IMR-90 (cell line): Measurements from ENCODE around the gene SLC12A8. TPM values are rescaled to one million over a fixed set of nuclear protein-coding genes. Genes with fewer than 3 reads are reported as not detected.

Source experiments
- ATAC-seq: fragments of 200-7000 bp; cut with Tn5 transposase; 2 replicates; pipeline ENCODE4 v1.9.1; 2020; ENCODE audit warnings: low read depth, mild to moderate bottlenecking, moderate library complexity
- BruUV-seq: library from RNA; stranded (reverse); fragments of 400-500 nt; replicated peaks from 2 replicates; lab custom pipeline; 2021; lab: Mats Ljungman, UMichigan
- CTCF ChIA-PET: fragments of 300-600 bp; formaldehyde crosslinking; extraction: SDS; loops from one replicate; lab custom pipeline; 2021; ENCODE audit warnings: antibody characterized with exemption; lab: Yijun Ruan, JAX
- POLR2A ChIA-PET: fragments of 300-600 bp; sonication (Branson Sonifier 250); formaldehyde crosslinking; loops from one replicate; lab custom pipeline; 2022; ENCODE audit warnings: antibody characterized with exemption; ENCODE audit not compliant: unreplicated experiment; lab: Charles Lee
- DNase-seq: peaks from one replicate; pipeline ENCODE4 v3.0.0; 2013
- H2AFZ ChIP-seq: replicated peaks from 2 replicates; pipeline ENCODE3; 2013; ENCODE audit warnings: low read length, mild to moderate bottlenecking; ENCODE audit not compliant: poor library complexity
- H2AK5ac ChIP-seq: 2 replicates; pipeline ENCODE4 v1.6.1; 2013; ENCODE audit warnings: low read depth, low read length, inconsistent platforms
- H2AK9ac ChIP-seq: replicated peaks from 2 replicates; pipeline ENCODE3; 2013; ENCODE audit warnings: mild to moderate bottlenecking, low read depth, low read length, moderate library complexity; ENCODE audit not compliant: poor library complexity
- H2BK120ac ChIP-seq: 2 replicates; pipeline ENCODE4 v1.6.1; 2013; ENCODE audit warnings: low read depth, low read length, inconsistent platforms
- H2BK15ac ChIP-seq: 3 replicates; pipeline ENCODE4 v1.6.1; 2013; ENCODE audit warnings: low read depth, low read length, inconsistent platforms
- H2BK20ac ChIP-seq: 2 replicates; pipeline ENCODE4 v1.6.1; 2013; ENCODE audit warnings: low read depth, mild to moderate bottlenecking, inconsistent platforms, low read length, moderate library complexity
- H2BK5ac ChIP-seq: 2 replicates; pipeline ENCODE4 v1.6.1; 2013; ENCODE audit warnings: mild to moderate bottlenecking, low read depth, low read length, inconsistent platforms; ENCODE audit not compliant: poor library complexity, severe bottlenecking
- H3K14ac ChIP-seq: replicated peaks from 2 replicates; pipeline ENCODE4 v1.6.1; 2013; ENCODE audit warnings: low read depth, low read length, inconsistent platforms
- H3K18ac ChIP-seq: 2 replicates; pipeline ENCODE4 v1.6.1; 2013; ENCODE audit warnings: low read depth, low read length, control low read depth
- H3K23ac ChIP-seq: 2 replicates; pipeline ENCODE4 v1.6.1; 2013; ENCODE audit warnings: low read depth, low read length, inconsistent platforms
- H3K27ac ChIP-seq: 2 replicates; pipeline ENCODE4 v1.5.1; 2013; ENCODE audit warnings: mild to moderate bottlenecking, control low read depth, low read length; ENCODE audit not compliant: insufficient read depth
- H3K27me3 ChIP-seq: 2 replicates; pipeline ENCODE4 v1.6.1; 2013; ENCODE audit warnings: low read length; ENCODE audit not compliant: control insufficient read depth, insufficient read depth
- H3K36me3 ChIP-seq: 2 replicates; pipeline ENCODE4 v1.6.1; 2013; ENCODE audit warnings: low read length, mixed read lengths; ENCODE audit not compliant: control insufficient read depth, insufficient read depth
- H3K4ac ChIP-seq: 2 replicates; pipeline ENCODE4 v1.6.1; 2013; ENCODE audit warnings: low read depth, low read length, inconsistent platforms
- H3K4me1 ChIP-seq: 2 replicates; pipeline ENCODE4 v1.6.1; 2013; ENCODE audit warnings: low read length, mixed read lengths; ENCODE audit not compliant: control insufficient read depth, insufficient read depth
- H3K4me2 ChIP-seq: 2 replicates; pipeline ENCODE4 v1.6.1; 2013; ENCODE audit warnings: low read depth, mild to moderate bottlenecking, control low read depth, low read length, moderate library complexity
- H3K4me3 ChIP-seq: 2 replicates; pipeline ENCODE4 v1.5.1; 2013; ENCODE audit warnings: low read depth, mild to moderate bottlenecking, control low read depth, low read length, moderate library complexity; ENCODE audit not compliant: insufficient read depth
- H3K56ac ChIP-seq: 2 replicates; pipeline ENCODE4 v1.6.1; 2013; ENCODE audit warnings: low read length, inconsistent platforms; ENCODE audit not compliant: insufficient read depth; ENCODE audit errors: extremely low read depth
- H3K79me1 ChIP-seq, 2 experiments: 2 replicates each; pipeline ENCODE4 v1.6.1; 2013; ENCODE audit warnings: low read length in 2 of 2, inconsistent platforms in 1 of 2, low read depth in 1 of 2
- H3K9ac ChIP-seq: 2 replicates; pipeline ENCODE4 v1.6.1; 2013; ENCODE audit warnings: low read depth, low read length, control low read depth
- H3K9me1 ChIP-seq: 2 replicates; pipeline ENCODE4 v1.6.1; 2013; ENCODE audit warnings: low read length, inconsistent platforms; ENCODE audit not compliant: insufficient read depth
- H3K9me3 ChIP-seq: 2 replicates; pipeline ENCODE4 v1.6.1; 2013; ENCODE audit warnings: low read length; ENCODE audit not compliant: control insufficient read depth, insufficient read depth
- H4K20me1 ChIP-seq: 2 replicates; pipeline ENCODE4 v1.6.1; 2013; ENCODE audit warnings: low read length, inconsistent platforms; ENCODE audit not compliant: insufficient read depth
- H4K5ac ChIP-seq: 2 replicates; pipeline ENCODE4 v1.6.1; 2013; ENCODE audit warnings: mild to moderate bottlenecking, low read depth, low read length, control low read depth
- H4K8ac ChIP-seq, 2 experiments: 2 replicates each; pipeline ENCODE4 v1.6.1; 2013; ENCODE audit warnings: low read depth in 2 of 2, low read length in 2 of 2, control low read depth in 1 of 2, inconsistent platforms in 1 of 2
- H4K91ac ChIP-seq: 2 replicates; pipeline ENCODE4 v1.6.1; 2013; ENCODE audit warnings: low read depth, low read length, inconsistent platforms; ENCODE audit not compliant: insufficient read depth
- BHLHE40 ChIP-seq: fragments of 150-350 bp; IDR thresholded peaks from 2 replicates; pipeline ENCODE4 v1.6.1; 2016; ENCODE audit warnings: mild to moderate bottlenecking, low read depth, low read length
- CHD1 ChIP-seq: IDR thresholded peaks from 2 replicates; pipeline ENCODE4 v1.6.1; 2012; ENCODE audit warnings: low read depth, low read length, improper control_type of control experiment
- FOS ChIP-seq: fragments of 150-350 bp; IDR thresholded peaks from 2 replicates; pipeline ENCODE4 v1.6.1; 2016; ENCODE audit warnings: low read depth, low read length
- MAFK ChIP-seq: IDR thresholded peaks from 2 replicates; pipeline ENCODE4 v1.6.1; 2012; ENCODE audit warnings: low read depth, low read length, improper control_type of control experiment
- MAZ ChIP-seq: IDR thresholded peaks from 2 replicates; pipeline ENCODE4 v1.6.1; 2012; ENCODE audit warnings: low read depth, mild to moderate bottlenecking, low read length, improper control_type of control experiment, moderate library complexity, borderline replicate concordance
- MXI1 ChIP-seq: IDR thresholded peaks from 2 replicates; pipeline ENCODE4 v1.6.1; 2012; ENCODE audit warnings: low read depth, mild to moderate bottlenecking, low read length, moderate library complexity, borderline replicate concordance
- NFE2L2 ChIP-seq: fragments of 150-350 bp; IDR thresholded peaks from 2 replicates; pipeline ENCODE4 v1.6.1; 2016; ENCODE audit warnings: low read depth, mild to moderate bottlenecking, low read length
- POLR2A ChIP-seq: IDR thresholded peaks from 2 replicates; pipeline ENCODE4 v1.6.1; 2012; ENCODE audit warnings: mild to moderate bottlenecking, low read depth, low read length
- RAD21 ChIP-seq: IDR thresholded peaks from 2 replicates; pipeline ENCODE4 v1.6.1; 2012; ENCODE audit warnings: low read length, improper control_type of control experiment
- RCOR1 ChIP-seq: IDR thresholded peaks from 2 replicates; pipeline ENCODE4 v1.6.1; 2012; ENCODE audit warnings: mild to moderate bottlenecking, low read length, improper control_type of control experiment; ENCODE audit not compliant: insufficient replicate concordance
- RFX5 ChIP-seq: IDR thresholded peaks from 2 replicates; pipeline ENCODE4 v1.8.0; 2012; ENCODE audit warnings: low read depth, mild to moderate bottlenecking, low read length, moderate library complexity
- SMC3 ChIP-seq: fragments of 150-350 bp; IDR thresholded peaks from 2 replicates; pipeline ENCODE4 v1.6.1; 2016; ENCODE audit warnings: low read depth, mild to moderate bottlenecking, antibody characterized with exemption, low read length, moderate library complexity
- USF2 ChIP-seq: fragments of 150-350 bp; IDR thresholded peaks from 2 replicates; pipeline ENCODE4 v1.6.1; 2017; ENCODE audit warnings: mild to moderate bottlenecking, antibody characterized with exemption, low read length, low read depth
- WGBS, 2 experiments: methylation state at CpG; one replicate each; pipeline versions ENCODE4 v1.1.5 to v1.1.7; 2013; ENCODE audit warnings: missing lambda C conversion rate in 2 of 2; ENCODE audit not compliant: insufficient read length in 1 of 2; ENCODE audit errors: extremely low coverage in 2 of 2; 5-methylcytosine and 5-hydroxymethylcytosine counted together
- dilution Hi-C: fragments of 300-500 bp; cut with HindIII; formaldehyde crosslinking; loops from one replicate; pipeline ENCODE4 v1.14.3; 2018; ENCODE audit warnings: low sequenced_read_pairs; ENCODE audit not compliant: unreplicated experiment
- in situ Hi-C: fragments of 300-500 bp; cut with MboI; formaldehyde crosslinking; loops from 3 replicates; pipeline ENCODE4 v1.14.3; 2019; ENCODE audit warnings: low sequenced_read_pairs, inconsistent platforms, mixed read lengths
- intact Hi-C: fragments of 100-400 bp; cut with micrococcal nuclease; formaldehyde crosslinking; loops from 2 replicates; pipeline ENCODE4 v1.10.0; 2022
- polyA plus RNA-seq, 3 experiments: library from polyadenylated mRNA; depleted of rRNA; stranded (reverse); fragments of >200 nt; gene quantifications; 2 replicates each; pipeline ENCODE4 v1.2.3, GENCODE V29; 2012; ENCODE audit warnings: low replicate concordance in 1 of 3
- total RNA-seq: library from RNA; depleted of rRNA; stranded (reverse); fragments of >200 nt; gene quantifications from 2 replicates; pipeline ENCODE4 v1.2.3, GENCODE V29; 2012
- TF ChIP-seq, protein P1 (sequence below): conservative IDR thresholded peaks from 2 replicates; pipeline ENCODE4 v1.5.1; 2012; ENCODE audit warnings: mild to moderate bottlenecking, low read depth, low read length, improper control_type of control experiment
- TF ChIP-seq, protein P2 (sequence below): fragments of 150-350 bp; IDR thresholded peaks from 2 replicates; pipeline ENCODE4 v1.6.1; 2016; ENCODE audit warnings: low read depth, mild to moderate bottlenecking, low read length, moderate library complexity, borderline replicate concordance

Gene SLC12A8
- total and polyA plus RNA-seq, 2 of the 4 experiments (the other 2 are of a cell fraction), result 2.2 to 4.3 TPM

GRCh38 chr3:125117631-125118191, 94.8 kb downstream of the SLC12A8 start:
- Histone ChIP-seq H3K14ac (no peak overlapping the region), H3K4me2 (no peak overlapping the region), H4K91ac (peak overlapping the region; percentile 36; the same call in 1 of the 2 replicates), H3K9me1 (peaks cover 11% of the 10 kb centered on the region; the same call in 1 of the 2 replicates), H3K27ac (no peak overlapping the region), H3K36me3 (no peaks in the 10 kb centered on the region), H3K9me3 (no peaks in the 10 kb centered on the region), H4K8ac (no peak overlapping the region; a peak in 1 of 4 replicates), H3K4ac (peak overlapping the region; percentile 42; the same call in 1 of the 2 replicates), H2AFZ (no peak overlapping the region), H2AK9ac (peak overlapping the region; percentile 45), H3K4me1 (peaks cover 28% of the 10 kb centered on the region), H2AK5ac (peak overlapping the region; percentile 77), H4K20me1 (no peaks in the 10 kb centered on the region), H2BK5ac (peak overlapping the region; percentile 26), H3K4me3 (no peak overlapping the region), H2BK120ac (no peak overlapping the region), H2BK15ac (peak overlapping the region; percentile 50; the same call in 1 of the 3 replicates), H3K9ac (no peak overlapping the region), H3K56ac (no peak overlapping the region), H3K23ac (no peak overlapping the region), H3K18ac (peak overlapping the region; percentile 63; the same call in 1 of the 2 replicates), H2BK20ac (peak overlapping the region; percentile 56; the same call in 1 of the 2 replicates), H3K27me3 (no peaks in the 10 kb centered on the region), H3K79me1 (no peaks in the 10 kb centered on the region), H4K5ac (peak overlapping the region; percentile 25; the same call in 1 of the 2 replicates)
- in situ Hi-C loops, result no loop called here
- DNase-seq (no peak), ATAC-seq (no peak)
- intact Hi-C loops, result loop anchor here (5.0 kb wide), 1 partner anchor 115 kb away; no protein-coding TSS in a partner anchor
- CTCF ChIA-PET, result no interaction called here
- dilution Hi-C loops, result no loop called here
- WGBS, 2 experiments, result no CpG with 5 or more reads among the region's 4 CpGs
- POLR2A ChIA-PET, result interaction anchor here (0.6 kb wide), 1 partner anchor 63 kb away, joined by 3 read pairs; no protein-coding TSS in a partner anchor
- BruUV-seq, result no TSS peak
- no peak for TF ChIP-seq POLR2A
- TF ChIP-seq USF2, result no peak
- no peak for TF ChIP-seq MAFK
- TF ChIP-seq NFE2L2, result no peak
- TF ChIP-seq BHLHE40, result no peak
- no peak for TF ChIP-seq MXI1
- TF ChIP-seq RAD21, result no peak
- TF ChIP-seq, protein P1, sequence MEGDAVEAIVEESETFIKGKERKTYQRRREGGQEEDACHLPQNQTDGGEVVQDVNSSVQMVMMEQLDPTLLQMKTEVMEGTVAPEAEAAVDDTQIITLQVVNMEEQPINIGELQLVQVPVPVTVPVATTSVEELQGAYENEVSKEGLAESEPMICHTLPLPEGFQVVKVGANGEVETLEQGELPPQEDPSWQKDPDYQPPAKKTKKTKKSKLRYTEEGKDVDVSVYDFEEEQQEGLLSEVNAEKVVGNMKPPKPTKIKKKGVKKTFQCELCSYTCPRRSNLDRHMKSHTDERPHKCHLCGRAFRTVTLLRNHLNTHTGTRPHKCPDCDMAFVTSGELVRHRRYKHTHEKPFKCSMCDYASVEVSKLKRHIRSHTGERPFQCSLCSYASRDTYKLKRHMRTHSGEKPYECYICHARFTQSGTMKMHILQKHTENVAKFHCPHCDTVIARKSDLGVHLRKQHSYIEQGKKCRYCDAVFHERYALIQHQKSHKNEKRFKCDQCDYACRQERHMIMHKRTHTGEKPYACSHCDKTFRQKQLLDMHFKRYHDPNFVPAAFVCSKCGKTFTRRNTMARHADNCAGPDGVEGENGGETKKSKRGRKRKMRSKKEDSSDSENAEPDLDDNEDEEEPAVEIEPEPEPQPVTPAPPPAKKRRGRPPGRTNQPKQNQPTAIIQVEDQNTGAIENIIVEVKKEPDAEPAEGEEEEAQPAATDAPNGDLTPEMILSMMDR, result no peak
- no peak for TF ChIP-seq CHD1
- no peak for TF ChIP-seq FOS
- TF ChIP-seq MAZ, result no peak
- TF ChIP-seq, protein P2, sequence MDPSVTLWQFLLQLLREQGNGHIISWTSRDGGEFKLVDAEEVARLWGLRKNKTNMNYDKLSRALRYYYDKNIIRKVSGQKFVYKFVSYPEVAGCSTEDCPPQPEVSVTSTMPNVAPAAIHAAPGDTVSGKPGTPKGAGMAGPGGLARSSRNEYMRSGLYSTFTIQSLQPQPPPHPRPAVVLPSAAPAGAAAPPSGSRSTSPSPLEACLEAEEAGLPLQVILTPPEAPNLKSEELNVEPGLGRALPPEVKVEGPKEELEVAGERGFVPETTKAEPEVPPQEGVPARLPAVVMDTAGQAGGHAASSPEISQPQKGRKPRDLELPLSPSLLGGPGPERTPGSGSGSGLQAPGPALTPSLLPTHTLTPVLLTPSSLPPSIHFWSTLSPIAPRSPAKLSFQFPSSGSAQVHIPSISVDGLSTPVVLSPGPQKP, result no peak
- TF ChIP-seq RCOR1, result no peak
- TF ChIP-seq SMC3, result no peak
- TF ChIP-seq RFX5, result no peak
